GM12878 (cell line): ENCODE data around the gene ZNF227. TPM values are rescaled to one million over a fixed set of nuclear protein-coding genes. Genes with fewer than 3 reads are reported as not detected.

Experiments
- CBFB ChIP-seq: IDR thresholded peaks from 2 replicates; pipeline ENCODE4 v1.6.1; 2016; ENCODE audit warnings: antibody characterized with exemption, low read depth
- CHD2 ChIP-seq: IDR thresholded peaks from 2 replicates; pipeline ENCODE4 v1.6.1; 2011; ENCODE audit warnings: low read depth, low read length, improper control_type of control experiment, borderline replicate concordance
- CREM ChIP-seq: IDR thresholded peaks from 2 replicates; pipeline ENCODE4 v1.6.1; 2014; ENCODE audit warnings: antibody characterized with exemption, low read depth
- ELK1 ChIP-seq: IDR thresholded peaks from 2 replicates; pipeline ENCODE4 v1.6.1; 2012; ENCODE audit warnings: low read depth, low read length, improper control_type of control experiment
- ETV6 ChIP-seq, 2 experiments: fragments of 450-650 bp in 1 of 2; IDR thresholded peaks in 1 of 2; conservative IDR thresholded peaks in 1 of 2; 2 replicates each; pipeline ENCODE4 v1.6.1; 2014; ENCODE audit warnings: antibody characterized with exemption in 1 of 2, borderline replicate concordance in 1 of 2, low read depth in 1 of 2, mild to moderate bottlenecking in 1 of 2, moderate library complexity in 1 of 2
- GABPA ChIP-seq: IDR thresholded peaks from 2 replicates; pipeline ENCODE4 v1.6.1; 2014; ENCODE audit warnings: antibody characterized with exemption, low read depth, mild to moderate bottlenecking, inconsistent platforms
- KLF5 ChIP-seq: fragments of 450-650 bp; IDR thresholded peaks from 2 replicates; pipeline ENCODE4 v1.6.1; 2014; ENCODE audit warnings: mild to moderate bottlenecking; ENCODE audit not compliant: partially characterized antibody
- MEF2A ChIP-seq: IDR thresholded peaks from 2 replicates; pipeline ENCODE4 v1.6.1; 2011; ENCODE audit warnings: low read depth, mild to moderate bottlenecking, low read length, moderate library complexity; ENCODE audit not compliant: insufficient read depth
- MEF2B ChIP-seq: fragments of 450-650 bp; IDR thresholded peaks from 2 replicates; pipeline ENCODE4 v1.6.1; 2018; ENCODE audit warnings: mild to moderate bottlenecking, moderate library complexity; ENCODE audit not compliant: partially characterized antibody, poor library complexity, severe bottlenecking
- MLLT1 ChIP-seq: fragments of 450-650 bp; IDR thresholded peaks from 2 replicates; pipeline ENCODE4 v1.6.1; 2016; ENCODE audit warnings: mild to moderate bottlenecking
- MTA2 ChIP-seq: fragments of 450-650 bp; IDR thresholded peaks from 2 replicates; pipeline ENCODE4 v1.6.1; 2016; ENCODE audit warnings: low read depth, mild to moderate bottlenecking, moderate library complexity
- NRF1 ChIP-seq: conservative IDR thresholded peaks from 2 replicates; pipeline ENCODE4 v1.6.1; 2011; ENCODE audit warnings: mild to moderate bottlenecking, low read depth, low read length, improper control_type of control experiment
- POLR2A ChIP-seq: IDR thresholded peaks from 2 replicates; pipeline ENCODE4 v1.6.1; 2011; ENCODE audit warnings: low read depth, mild to moderate bottlenecking, low read length
- POLR2AphosphoS5 ChIP-seq: IDR thresholded peaks from 2 replicates; pipeline ENCODE4 v1.6.1; 2011; ENCODE audit warnings: mild to moderate bottlenecking, low read length, inconsistent platforms
- REST ChIP-seq: IDR thresholded peaks from 2 replicates; pipeline ENCODE4 v1.6.1; 2012; ENCODE audit warnings: mild to moderate bottlenecking, low read depth, low read length
- SREBF2 ChIP-seq: IDR thresholded peaks from 2 replicates; pipeline ENCODE4 v1.6.1; 2012; ENCODE audit warnings: mild to moderate bottlenecking, low read length
- SRF ChIP-seq, 2 experiments: IDR thresholded peaks; 2 replicates each; pipeline ENCODE4 v1.6.1; 2011; ENCODE audit warnings: low read depth in 2 of 2, low read length in 2 of 2, mild to moderate bottlenecking in 1 of 2, moderate library complexity in 1 of 2
- YY1 ChIP-seq: IDR thresholded peaks from 2 replicates; pipeline ENCODE4 v1.6.1; 2011; ENCODE audit warnings: low read depth, mild to moderate bottlenecking, low read length
- ZBTB40 ChIP-seq: fragments of 450-650 bp; IDR thresholded peaks from 2 replicates; pipeline ENCODE4 v1.6.1; 2016; ENCODE audit warnings: mild to moderate bottlenecking, moderate library complexity, borderline replicate concordance
- ZSCAN29 ChIP-seq: fragments of 450-650 bp; IDR thresholded peaks from 2 replicates; pipeline ENCODE4 v1.6.1; 2017; ENCODE audit warnings: mild to moderate bottlenecking, moderate library complexity
- polyA plus RNA-seq, 11 experiments: library from polyadenylated mRNA; depleted of rRNA in 4 of 11; unstranded in 6 of 11; stranded (reverse) in 5 of 11; fragments of >200 nt; fragmentation: Nextera tagmentation in 4 of 11; fragmentation: Illumina TruSeq in 1 of 11; extraction: Ambion mirVana in 4 of 11; extraction: Trizol in 1 of 11; gene quantifications; 1 replicate in 1 of 11; 2 replicates in 10 of 11; pipeline versions ENCODE4 v1.2.1 to v1.2.3, GENCODE V29; 2011 to 2016; ENCODE audit warnings: inconsistent platforms in 2 of 11, missing spikeins in 2 of 11, low read depth in 1 of 11
- total RNA-seq, 4 experiments: library from RNA; depleted of rRNA in 3 of 4; stranded (reverse); fragments of >200 nt in 3 of 4; fragmentation: Illumina TruSeq in 1 of 4; extraction: Trizol in 1 of 4; gene quantifications; 2 replicates each; pipeline versions ENCODE4 v1.2.1 to v1.2.3, GENCODE V29; 2013 to 2021

Gene ZNF227
- total and polyA plus RNA-seq, 10 of the 15 experiments (the other 5 are each of a cell fraction or from before 2014, with no cell fraction given), result 4.3 to 22.9 (median 13.0) TPM

GRCh38 chr19:44207126-44207803 is 5.1 kb upstream of the ZNF227 start (continued):
- TF ChIP-seq MEF2B, result no peak
- 0 out of 4 replicates have a peak, but pooled peaks of 1 of the 2 experiments have one; percentile 26 for TF ChIP-seq SRF (IDR thresholded peaks at IDR 0.05; ENCODE audit: low read depth in 2 of 2, low read length in 2 of 2)
- TF ChIP-seq ZSCAN29, result 0 out of 2 replicates have a peak, but pooled peaks have one; percentile 8
- peak; percentile 83 for TF ChIP-seq CREM
- peak; percentile 99 for TF ChIP-seq GABPA
- peak; percentile 97 for TF ChIP-seq ZBTB40
- no peak for TF ChIP-seq NRF1
- no peak for TF ChIP-seq SREBF2
- peak; percentile 42 to 96; a peak in 3 of 4 replicates for TF ChIP-seq ETV6 (conservative IDR thresholded peaks at IDR 0.05 in 1 of 2, IDR thresholded peaks at IDR 0.05 in 1 of 2; ENCODE audit: borderline replicate concordance in 1 of 2, low read depth in 1 of 2)
- TF ChIP-seq MTA2, result 0 out of 2 replicates have a peak, but pooled peaks have one; percentile 30
- TF ChIP-seq ELK1, result peak; percentile 95
- TF ChIP-seq MEF2A, result no peak; the same call in 1 of the 2 replicates
- peak; percentile 70 for TF ChIP-seq POLR2AphosphoS5
- 0 out of 2 replicates have a peak, but pooled peaks have one; percentile 41 for TF ChIP-seq MLLT1
- peak; percentile 95 for TF ChIP-seq YY1
- no peak for TF ChIP-seq REST
- TF ChIP-seq CBFB, result 0 out of 2 replicates have a peak, but pooled peaks have one; percentile 32
- TF ChIP-seq POLR2A, result 0 out of 2 replicates have a peak, but pooled peaks have one; percentile 18
- peak; percentile 87 for TF ChIP-seq KLF5
- no peak; the same call in 1 of the 2 replicates for TF ChIP-seq CHD2
